ENCODE data around the gene DERA. TPM values are rescaled to one million over a fixed set of nuclear protein-coding genes. Genes with fewer than 3 reads are reported as not detected.

DERA gene
- total and polyA plus RNA-seq, 2 donors (not counting 1 experiment from before 2014, with no cell fraction given) = 48.2 to 51.5 TPM

DNA sequence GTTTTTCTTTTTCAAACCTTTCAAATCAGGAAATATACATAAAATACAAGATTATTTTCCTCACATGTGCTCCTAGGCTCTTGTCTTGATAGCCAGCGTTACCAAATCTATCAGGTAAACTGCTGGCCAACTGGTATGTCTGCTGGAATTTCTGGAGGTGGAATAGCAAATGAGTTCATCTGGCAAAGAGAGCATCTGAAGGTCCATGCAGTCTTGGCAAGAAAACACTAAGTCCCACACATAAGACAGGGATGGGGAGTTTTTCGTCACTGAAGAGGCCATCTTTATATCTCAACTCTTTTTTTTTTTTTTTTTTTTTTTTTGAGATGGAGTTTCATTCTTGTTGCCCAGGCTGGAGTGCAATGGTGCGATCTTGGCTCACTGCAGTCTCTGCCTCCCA, 60.1 kb downstream of the DERA start:
- Histone ChIP-seq H3K36me3 (ENCODE audit: control insufficient read depth, insufficient read depth, low read length) (no peaks in the 10 kb centered on the region), H3K4me1 (ENCODE audit: control insufficient read depth, extremely low read depth, insufficient read depth, low read length) (no peaks in the 10 kb centered on the region), H4K20me1 (ENCODE audit: control insufficient read depth, extremely low read depth, insufficient read depth, low read length) (no peaks in the 10 kb centered on the region), H2AFZ (ENCODE audit: low read length) (no peak overlapping the region), H3K27me3 (ENCODE audit: control insufficient read depth, insufficient read depth, low read length) (no peaks in the 10 kb centered on the region), H3K4me3 (replicated peaks in 1 of 4; ENCODE audit: control extremely low read depth in 1 of 4, insufficient read depth in 1 of 4, low read depth in 3 of 4, low read length in 4 of 4) (no peak overlapping the region), H3K9me3 (ENCODE audit: control insufficient read depth, insufficient read depth, low read depth, low read length) (no peaks in the 10 kb centered on the region), H3K27ac (ENCODE audit: insufficient read depth, low read length) (no peak overlapping the region), H3K4me2 (ENCODE audit: extremely low read depth, insufficient read depth, low read length) (no peak overlapping the region), H3K9ac (ENCODE audit: insufficient read depth, low read length) (no peak overlapping the region), H3K79me2 (ENCODE audit: control insufficient read depth, insufficient read depth, low read length) (no peaks in the 10 kb centered on the region)
- TF ChIP-seq EZH2 (IDR thresholded peaks at IDR 0.05; ENCODE audit: low read length, missing control alignments) = no peak
- no peak for TF ChIP-seq CTCF (conservative IDR thresholded peaks at IDR 0.05 in 1 of 2, IDR thresholded peaks at IDR 0.05 in 1 of 2; ENCODE audit: low read depth in 1 of 2, low read length in 2 of 2)
- DNase-seq (ENCODE audit: low read depth in 2 of 2) = peak in 1 of 2 donors; percentile 67

- Histone ChIP-seq H3K27ac (ENCODE audit: insufficient read depth, low read length) (no peak overlapping the region), H3K4me2 (ENCODE audit: extremely low read depth, insufficient read depth, low read length) (no peak overlapping the region), H3K79me2 (ENCODE audit: control insufficient read depth, insufficient read depth, low read length) (no peaks in the 10 kb centered on the region), H2AFZ (ENCODE audit: low read length) (no peak overlapping the region), H3K36me3 (ENCODE audit: control insufficient read depth, insufficient read depth, low read length) (no peaks in the 10 kb centered on the region), H3K9me3 (ENCODE audit: control insufficient read depth, insufficient read depth, low read depth, low read length) (no peaks in the 10 kb centered on the region), H3K4me3 (replicated peaks in 1 of 4; ENCODE audit: control extremely low read depth in 1 of 4, insufficient read depth in 1 of 4, low read depth in 3 of 4, low read length in 4 of 4) (no peak overlapping the region), H3K4me1 (ENCODE audit: control insufficient read depth, extremely low read depth, insufficient read depth, low read length) (peaks cover 4% of the 10 kb centered on the region), H3K9ac (ENCODE audit: insufficient read depth, low read length) (no peak overlapping the region), H3K27me3 (ENCODE audit: control insufficient read depth, insufficient read depth, low read length) (no peaks in the 10 kb centered on the region), H4K20me1 (ENCODE audit: control insufficient read depth, extremely low read depth, insufficient read depth, low read length) (no peaks in the 10 kb centered on the region)
- TF ChIP-seq EZH2 (IDR thresholded peaks at IDR 0.05; ENCODE audit: low read length, missing control alignments) (no peak), CTCF (conservative IDR thresholded peaks at IDR 0.05 in 1 of 2, IDR thresholded peaks at IDR 0.05 in 1 of 2; ENCODE audit: low read depth in 1 of 2, low read length in 2 of 2) (no peak)
- DNase-seq (ENCODE audit: low read depth in 2 of 2) = no peak
These were observed 61.8 kb downstream of the DERA start for GRCh38 chr12:15972894-15973293.

DNA sequence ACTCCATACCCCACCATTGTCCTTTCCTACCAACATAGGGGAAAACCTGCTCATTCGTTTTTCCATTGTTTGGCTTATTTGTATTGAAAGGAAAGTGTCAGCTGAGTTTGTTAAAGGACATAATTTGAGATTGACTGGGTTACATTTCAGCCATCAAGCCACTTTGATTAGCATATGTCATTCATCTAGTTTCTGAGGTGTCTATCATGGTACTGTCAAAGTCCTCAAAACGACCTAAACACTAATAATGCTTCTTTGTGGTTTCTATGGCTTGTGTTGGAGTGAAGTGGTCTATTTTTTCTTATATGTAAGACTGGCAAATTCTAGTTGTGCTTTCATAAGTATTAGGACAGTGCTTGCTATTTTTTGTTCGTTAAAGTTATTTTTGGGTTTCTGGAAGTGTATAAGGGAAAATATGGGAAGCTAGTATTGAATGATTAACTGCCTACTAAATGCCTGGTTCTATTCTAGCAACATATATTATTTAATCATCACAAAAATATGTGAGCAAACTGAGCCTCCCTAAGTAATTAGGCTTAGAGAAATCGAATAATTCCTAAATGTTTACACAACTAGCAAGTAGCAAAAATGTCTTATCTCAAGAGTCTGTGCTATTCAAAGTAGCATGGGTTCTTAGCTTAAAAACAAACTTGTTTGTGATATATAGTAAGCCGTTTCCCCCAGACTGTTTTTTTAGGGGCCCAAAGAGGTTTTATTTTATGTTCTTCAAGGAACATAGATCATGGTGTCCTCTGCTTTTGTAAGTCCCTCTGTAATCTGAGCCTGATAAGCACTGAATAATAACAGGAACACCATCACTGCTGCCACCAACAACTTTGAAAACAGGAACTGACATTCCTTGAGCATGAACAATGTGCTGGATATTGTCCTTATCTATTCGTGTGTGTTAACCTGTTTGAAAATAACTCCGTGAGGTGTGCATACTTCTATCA, 67.1 kb downstream of the DERA start:
- peak; percentile 53 to 90 for DNase-seq (ENCODE audit: low read depth in 2 of 2)
- peaks cover 28% of the 10 kb centered on the region for H3K4me1 ChIP-seq (ENCODE audit: control insufficient read depth, extremely low read depth, insufficient read depth, low read length)
- H2AFZ ChIP-seq (ENCODE audit: low read length) = no peak overlapping the region
- TF ChIP-seq EZH2 (IDR thresholded peaks at IDR 0.05; ENCODE audit: low read length, missing control alignments) (no peak), CTCF (conservative IDR thresholded peaks at IDR 0.05 in 1 of 2, IDR thresholded peaks at IDR 0.05 in 1 of 2; ENCODE audit: low read depth in 1 of 2, low read length in 2 of 2) (no peak)
- no peaks in the 10 kb centered on the region for H3K36me3 ChIP-seq (ENCODE audit: control insufficient read depth, insufficient read depth, low read length)
- peak overlapping the region; percentile 27 for H3K27ac ChIP-seq (ENCODE audit: insufficient read depth, low read length)
- H3K27me3 ChIP-seq (ENCODE audit: control insufficient read depth, insufficient read depth, low read length) = no peaks in the 10 kb centered on the region
- H3K9me3 ChIP-seq (ENCODE audit: control insufficient read depth, insufficient read depth, low read depth, low read length) = no peaks in the 10 kb centered on the region
- H3K79me2 ChIP-seq (ENCODE audit: control insufficient read depth, insufficient read depth, low read length) = no peaks in the 10 kb centered on the region
- H3K4me2 ChIP-seq (ENCODE audit: extremely low read depth, insufficient read depth, low read length) = peak overlapping the region; percentile 89
- no peak overlapping the region for H3K9ac ChIP-seq (ENCODE audit: insufficient read depth, low read length)
- H4K20me1 ChIP-seq (ENCODE audit: control insufficient read depth, extremely low read depth, insufficient read depth, low read length) = no peaks in the 10 kb centered on the region
- no peak overlapping the region for H3K4me3 ChIP-seq (replicated peaks in 1 of 4; ENCODE audit: control extremely low read depth in 1 of 4, insufficient read depth in 1 of 4, low read depth in 3 of 4, low read length in 4 of 4)

Measured in fibroblast of lung (primary cell).